SK-N-SH (cell line): ENCODE measurements around the gene CDK14. TPM values are rescaled to one million over a fixed set of nuclear protein-coding genes. Genes with fewer than 3 reads are reported as not detected.

Source experiments
- CTCF ChIA-PET: fragments of 300-600, 350-600 bp; formaldehyde crosslinking; extraction: SDS; loops from one replicate; lab custom pipeline; 2021; lab: Yijun Ruan, JAX
- POLR2A ChIA-PET: fragments of 350-600 bp; sonication (Branson Sonifier 250); formaldehyde crosslinking; extraction: SDS; loops from one replicate; lab custom pipeline; 2020; ENCODE audit warnings: antibody characterized with exemption, inconsistent platforms; lab: Yijun Ruan, JAX
- DNase-seq: peaks from one replicate; pipeline ENCODE4 v3.0.0; 2012
- H2AFZ ChIP-seq: fragments of 200-600 bp; sonication (generic); 2 replicates; pipeline ENCODE4 v1.8.1; 2016; ENCODE audit warnings: antibody characterized with exemption, mild to moderate bottlenecking, low read depth
- H3F3A ChIP-seq: fragments of 200-600 bp; sonication (generic); replicated peaks from 2 replicates; pipeline ENCODE3; 2016; ENCODE audit warnings: antibody characterized with exemption, mild to moderate bottlenecking; ENCODE audit not compliant: insufficient read depth
- H3K27ac ChIP-seq, 2 experiments: fragments of 200-500 bp in 1 of 2; fragments of 200-600 bp in 1 of 2; sonication (Bioruptor generic) in 1 of 2; sonication (generic), shearing (Covaris generic) in 1 of 2; 2 replicates each; pipeline versions ENCODE4 v1.5.1 to v1.6.1; 2014 to 2016; ENCODE audit warnings: low read depth in 2 of 2, inconsistent platforms in 1 of 2, low read length in 1 of 2, mild to moderate bottlenecking in 1 of 2, mixed read lengths in 1 of 2
- H3K27me3 ChIP-seq: fragments of 200-600 bp; sonication (generic), shearing (Covaris generic); 2 replicates; pipeline ENCODE4 v1.6.1; 2016; ENCODE audit warnings: mixed run types; ENCODE audit not compliant: insufficient read depth
- H3K36me3 ChIP-seq, 2 experiments: fragments of 200-500 bp in 1 of 2; fragments of 200-600 bp in 1 of 2; sonication (Bioruptor generic) in 1 of 2; sonication (generic) in 1 of 2; replicated peaks in 1 of 2; 2 replicates each; pipeline versions ENCODE3 to v1.5.1; 2014 to 2016; ENCODE audit warnings: low read length in 1 of 2, mild to moderate bottlenecking in 1 of 2; ENCODE audit not compliant: insufficient read depth in 2 of 2, control insufficient read depth in 1 of 2
- H3K4me1 ChIP-seq, 2 experiments: fragments of 200-500 bp in 1 of 2; fragments of 200-600 bp in 1 of 2; sonication (Bioruptor generic) in 1 of 2; sonication (generic), shearing (Covaris generic) in 1 of 2; 2 replicates each; pipeline versions ENCODE4 v1.5.1 to v1.6.1; 2014 to 2016; ENCODE audit warnings: low read depth in 1 of 2, low read length in 1 of 2, mixed run types in 1 of 2; ENCODE audit not compliant: insufficient read depth in 2 of 2, control insufficient read depth in 1 of 2
- H3K4me2 ChIP-seq: fragments of 200-600 bp; sonication (generic), shearing (Covaris generic); 2 replicates; pipeline ENCODE4 v1.6.1; 2017; ENCODE audit warnings: mixed run types
- H3K4me3 ChIP-seq, 2 experiments: fragments of 200-500 bp in 1 of 2; fragments of 200-600 bp in 1 of 2; sonication (Bioruptor generic) in 1 of 2; sonication (generic), shearing (Covaris generic) in 1 of 2; 2 replicates each; pipeline versions ENCODE4 v1.5.1 to v1.8.1; 2014 to 2016; ENCODE audit warnings: low read depth in 2 of 2, inconsistent platforms in 1 of 2, low read length in 1 of 2, mild to moderate bottlenecking in 1 of 2, mixed read lengths in 1 of 2, moderate library complexity in 1 of 2
- H3K79me2 ChIP-seq: fragments of 200-600 bp; sonication (generic); 2 replicates; pipeline ENCODE4 v1.8.1; 2017; ENCODE audit warnings: mild to moderate bottlenecking; ENCODE audit not compliant: insufficient read depth
- H3K9ac ChIP-seq: fragments of 200-600 bp; sonication (generic); 2 replicates; pipeline ENCODE4 v1.6.1; 2017; ENCODE audit warnings: mixed run types
- H3K9me2 ChIP-seq: fragments of 200-600 bp; sonication (generic); 2 replicates; pipeline ENCODE4 v1.6.1; 2017; ENCODE audit warnings: mixed run types
- H3K9me3 ChIP-seq: fragments of 200-600 bp; sonication (generic); 2 replicates; pipeline ENCODE4 v1.6.1; 2017; ENCODE audit warnings: mixed run types, mild to moderate bottlenecking, moderate library complexity
- H4K20me1 ChIP-seq: fragments of 200-600 bp; sonication (generic); 2 replicates; pipeline ENCODE4 v1.6.1; 2017; ENCODE audit warnings: mild to moderate bottlenecking, mixed run types; ENCODE audit not compliant: insufficient read depth
- CTCF ChIP-seq: fragments of 200-600 bp; sonication (generic); IDR thresholded peaks from 2 replicates; pipeline ENCODE4 v1.6.1; 2017; ENCODE audit warnings: antibody characterized with exemption, mild to moderate bottlenecking, moderate library complexity
- EP300 ChIP-seq, 2 experiments: IDR thresholded peaks; 2 replicates each; pipeline versions ENCODE4 v1.4.0 to v1.6.1; 2012; ENCODE audit warnings: borderline replicate concordance in 1 of 2, low read depth in 1 of 2, low read length in 1 of 2
- FOSL2 ChIP-seq: IDR thresholded peaks from 2 replicates; pipeline ENCODE4 v1.4.0; 2012; ENCODE audit warnings: low read depth, mild to moderate bottlenecking, moderate library complexity, borderline replicate concordance
- GABPA ChIP-seq: IDR thresholded peaks from 2 replicates; pipeline ENCODE4 v1.4.0; 2012; ENCODE audit warnings: low read depth, mild to moderate bottlenecking
- GATA2 ChIP-seq: sonication (generic); formaldehyde crosslinking; IDR thresholded peaks from 2 replicates; pipeline ENCODE4 v1.5.0; 2020; ENCODE audit warnings: mild to moderate bottlenecking, missing genetic modification reagents
- MAX ChIP-seq: IDR thresholded peaks from 2 replicates; pipeline ENCODE4 v1.4.0; 2012; ENCODE audit warnings: low read depth
- NFIC ChIP-seq: IDR thresholded peaks from 2 replicates; pipeline ENCODE4 v1.4.0; 2012; ENCODE audit warnings: borderline replicate concordance
- NRF1 ChIP-seq: IDR thresholded peaks from 2 replicates; pipeline ENCODE4 v1.6.1; 2012; ENCODE audit warnings: low read depth, mild to moderate bottlenecking, low read length
- RAD21 ChIP-seq: IDR thresholded peaks from 2 replicates; pipeline ENCODE4 v1.6.1; 2012; ENCODE audit warnings: mild to moderate bottlenecking, low read length
- RCOR1 ChIP-seq: fragments of 150-350 bp; IDR thresholded peaks from 2 replicates; pipeline ENCODE4 v1.6.1; 2017; ENCODE audit warnings: antibody characterized with exemption, low read length
- RXRA ChIP-seq: IDR thresholded peaks from 2 replicates; pipeline ENCODE4 v1.4.0; 2012; ENCODE audit warnings: low read depth, mild to moderate bottlenecking, borderline replicate concordance
- SMC3 ChIP-seq: IDR thresholded peaks from 2 replicates; pipeline ENCODE4 v1.6.1; 2012; ENCODE audit warnings: low read depth, low read length, improper control_type of control experiment
- TCF12 ChIP-seq: IDR thresholded peaks from 2 replicates; pipeline ENCODE4 v1.4.0; 2012
- YY1 ChIP-seq: IDR thresholded peaks from 2 replicates; pipeline ENCODE4 v1.4.0; 2012; ENCODE audit warnings: low read depth, mild to moderate bottlenecking
- WGBS: methylation state at CpG from one replicate; pipeline ENCODE4 v1.1.6; 2017; ENCODE audit warnings: low lambda C conversion rate; 5-methylcytosine and 5-hydroxymethylcytosine counted together
- polyA plus RNA-seq, 3 experiments: library from polyadenylated mRNA; depleted of rRNA; stranded (reverse); fragments of >200 nt; gene quantifications; 2 replicates each; pipeline ENCODE4 v1.2.3, GENCODE V29; 2012
- TF ChIP-seq, protein P1 (sequence below): IDR thresholded peaks from 2 replicates; pipeline ENCODE4 v1.4.0; 2012; ENCODE audit warnings: low read depth, borderline replicate concordance
- TF ChIP-seq, protein P2 (sequence below): fragments of 150-350 bp; IDR thresholded peaks from 2 replicates; pipeline ENCODE4 v1.6.1; 2017; ENCODE audit warnings: antibody characterized with exemption, low read length, low read depth, borderline replicate concordance

Gene CDK14
- polyA plus RNA-seq, 1 of the 3 experiments (the other 2 are of a cell fraction) = 13.9 TPM

- no peak overlapping the region for H3K4me3 ChIP-seq
- H3F3A ChIP-seq = peaks cover 15% of the 10 kb centered on the region
- no peaks in the 10 kb centered on the region for H3K27me3 ChIP-seq
- no peaks in the 10 kb centered on the region; the same call in 1 of the 2 replicates for H3K79me2 ChIP-seq
- peaks cover 13 to 14% of the 10 kb centered on the region in 2 experiments for H3K4me1 ChIP-seq
- H3K9me3 ChIP-seq = no peaks in the 10 kb centered on the region
- H3K4me2 ChIP-seq = no peak overlapping the region
- no peak overlapping the region for H3K27ac ChIP-seq
- H4K20me1 ChIP-seq = no peaks in the 10 kb centered on the region
- 89% methylated on average over 6 of the region's 6 CpGs for WGBS
- no peak for TF ChIP-seq RAD21
- no peak for TF ChIP-seq EP300 (IDR thresholded peaks at IDR 0.05; ENCODE audit: borderline replicate concordance in 1 of 2, low read depth in 1 of 2, low read length in 1 of 2)
- TF ChIP-seq RXRA = no peak
- ChIA-PET POLR2A (no interaction called here), CTCF (interaction anchor here (2.6 kb wide), 1 partner anchor 23 kb away, joined by 9 read pairs; no protein-coding TSS in a partner anchor)
- no peak overlapping the region for H2AFZ ChIP-seq
- DNase-seq = no peak
- H3K9ac ChIP-seq = no peak overlapping the region
- peaks cover 10 to 31% of the 10 kb centered on the region in 2 experiments for H3K36me3 ChIP-seq
- H3K9me2 ChIP-seq = no peaks in the 10 kb centered on the region
Observed at GRCh38 chr7:91114232-91114631, 518.1 kb downstream of the CDK14 start.

DNA sequence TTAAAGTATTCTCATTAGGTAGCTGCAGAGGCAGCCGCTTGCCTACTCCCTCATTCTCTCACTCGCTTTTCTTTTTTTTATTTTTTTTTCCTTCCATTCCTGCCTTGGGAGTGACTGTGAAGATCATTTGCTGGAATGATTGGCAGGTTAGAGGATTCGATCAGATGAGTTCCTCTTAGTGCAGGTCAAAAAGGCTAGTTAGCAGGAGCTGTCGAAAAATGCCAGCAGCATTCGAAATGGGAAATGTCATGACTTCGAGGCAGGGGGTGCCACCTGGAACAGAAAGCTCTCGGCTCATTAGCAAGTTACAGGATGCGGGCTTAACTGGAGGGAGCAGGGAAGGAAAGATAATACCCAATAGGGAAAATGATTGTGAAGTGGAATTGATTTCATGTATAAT lies 530.6 kb downstream of the CDK14 start:
- DNase-seq = no peak
- no peak overlapping the region for H3K4me3 ChIP-seq
- no peaks in the 10 kb centered on the region for H3K79me2 ChIP-seq
- TF ChIP-seq, protein P1, sequence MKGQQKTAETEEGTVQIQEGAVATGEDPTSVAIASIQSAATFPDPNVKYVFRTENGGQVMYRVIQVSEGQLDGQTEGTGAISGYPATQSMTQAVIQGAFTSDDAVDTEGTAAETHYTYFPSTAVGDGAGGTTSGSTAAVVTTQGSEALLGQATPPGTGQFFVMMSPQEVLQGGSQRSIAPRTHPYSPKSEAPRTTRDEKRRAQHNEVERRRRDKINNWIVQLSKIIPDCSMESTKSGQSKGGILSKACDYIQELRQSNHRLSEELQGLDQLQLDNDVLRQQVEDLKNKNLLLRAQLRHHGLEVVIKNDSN = no peak
- TF ChIP-seq RCOR1 = no peak
- TF ChIP-seq, protein P2, sequence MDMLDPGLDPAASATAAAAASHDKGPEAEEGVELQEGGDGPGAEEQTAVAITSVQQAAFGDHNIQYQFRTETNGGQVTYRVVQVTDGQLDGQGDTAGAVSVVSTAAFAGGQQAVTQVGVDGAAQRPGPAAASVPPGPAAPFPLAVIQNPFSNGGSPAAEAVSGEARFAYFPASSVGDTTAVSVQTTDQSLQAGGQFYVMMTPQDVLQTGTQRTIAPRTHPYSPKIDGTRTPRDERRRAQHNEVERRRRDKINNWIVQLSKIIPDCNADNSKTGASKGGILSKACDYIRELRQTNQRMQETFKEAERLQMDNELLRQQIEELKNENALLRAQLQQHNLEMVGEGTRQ = no peak
- TF ChIP-seq FOSL2 = no peak
- no peak for TF ChIP-seq SMC3
- TF ChIP-seq TCF12 = no peak
- H2AFZ ChIP-seq = no peak overlapping the region
- H3K36me3 ChIP-seq = peaks cover 0 to 16% of the 10 kb centered on the region in 2 experiments
- ChIA-PET POLR2A (interaction anchor here (0.6 kb wide), 1 partner anchor 59 kb away, joined by 3 read pairs; no protein-coding TSS in a partner anchor), CTCF (interaction anchor here (0.6 to 1.1 kb wide), 4 partner anchors 16 to 213 kb away, joined by 3 to 7 read pairs (median 4); no protein-coding TSS in a partner anchor)
- no peaks in the 10 kb centered on the region for H3K9me3 ChIP-seq
- no peak overlapping the region for H3K9ac ChIP-seq
- H3K9me2 ChIP-seq = no peaks in the 10 kb centered on the region
- no peaks in the 10 kb centered on the region for H3K27me3 ChIP-seq
- H4K20me1 ChIP-seq = no peaks in the 10 kb centered on the region
- WGBS = 86% methylated on average over 8 of the region's 8 CpGs
- H3K27ac ChIP-seq = no peak overlapping the region
- peaks cover 0 to 25% of the 10 kb centered on the region in 2 experiments; a peak in 2 of 4 replicates for H3K4me1 ChIP-seq
- H3K4me2 ChIP-seq = no peak overlapping the region
- H3F3A ChIP-seq = no peaks in the 10 kb centered on the region

GRCh38 chr7:91127325-91127724 lies 531.2 kb downstream of the CDK14 start:
- H3K9me2 ChIP-seq = no peaks in the 10 kb centered on the region
- H3K4me1 ChIP-seq = peaks cover 0 to 23% of the 10 kb centered on the region in 2 experiments; a peak in 2 of 4 replicates
- H3K79me2 ChIP-seq = no peaks in the 10 kb centered on the region
- H3K4me2 ChIP-seq = no peak overlapping the region
- no peak for DNase-seq
- CTCF ChIA-PET = interaction anchor here (0.6 to 1.1 kb wide), 4 partner anchors 16 to 663 kb away, joined by 3 to 7 read pairs (median 4); no protein-coding TSS in a partner anchor
- no peak overlapping the region for H3K27ac ChIP-seq
- no peaks in the 10 kb centered on the region for H4K20me1 ChIP-seq
- H3K27me3 ChIP-seq = no peaks in the 10 kb centered on the region
- H3F3A ChIP-seq = no peaks in the 10 kb centered on the region
- H3K4me3 ChIP-seq = no peak overlapping the region
- H2AFZ ChIP-seq = no peak overlapping the region
- 87% methylated on average over 5 of the region's 5 CpGs for WGBS
- peaks cover 2 to 16% of the 10 kb centered on the region in 2 experiments for H3K36me3 ChIP-seq
- H3K9me3 ChIP-seq = no peaks in the 10 kb centered on the region
- POLR2A ChIA-PET = no interaction called here
- no peak overlapping the region for H3K9ac ChIP-seq
- TF ChIP-seq NRF1 (no peak), YY1 (no peak), RCOR1 (no peak), FOSL2 (no peak), GABPA (no peak), RAD21 (no peak), MAX (no peak), NFIC (no peak), GATA2 (no peak), CTCF (no peak)
- TF ChIP-seq, protein P1 = no peak
